VCaP (cell line): ENCODE results near the gene MOAP1.
A peak's percentile ranks its signal among the peaks of the same experiment; 100 is the strongest.
"Not testable (repeated sequence)": the region's sequence is repeated elsewhere in the genome, so short reads cannot be mapped to it uniquely, and the experiment has no call there.

Experiments used
- H3K27ac ChIP-seq: fragments of 450-650 bp; 2 replicates; pipeline ENCODE4 v1.5.1; 2017
- CTCF ChIP-seq: fragments of 450-650 bp; conservative IDR thresholded peaks from 2 replicates; pipeline ENCODE4 v1.5.1; 2017; ENCODE audit warnings: mild to moderate bottlenecking, moderate library complexity

Gene MOAP1

DNA sequence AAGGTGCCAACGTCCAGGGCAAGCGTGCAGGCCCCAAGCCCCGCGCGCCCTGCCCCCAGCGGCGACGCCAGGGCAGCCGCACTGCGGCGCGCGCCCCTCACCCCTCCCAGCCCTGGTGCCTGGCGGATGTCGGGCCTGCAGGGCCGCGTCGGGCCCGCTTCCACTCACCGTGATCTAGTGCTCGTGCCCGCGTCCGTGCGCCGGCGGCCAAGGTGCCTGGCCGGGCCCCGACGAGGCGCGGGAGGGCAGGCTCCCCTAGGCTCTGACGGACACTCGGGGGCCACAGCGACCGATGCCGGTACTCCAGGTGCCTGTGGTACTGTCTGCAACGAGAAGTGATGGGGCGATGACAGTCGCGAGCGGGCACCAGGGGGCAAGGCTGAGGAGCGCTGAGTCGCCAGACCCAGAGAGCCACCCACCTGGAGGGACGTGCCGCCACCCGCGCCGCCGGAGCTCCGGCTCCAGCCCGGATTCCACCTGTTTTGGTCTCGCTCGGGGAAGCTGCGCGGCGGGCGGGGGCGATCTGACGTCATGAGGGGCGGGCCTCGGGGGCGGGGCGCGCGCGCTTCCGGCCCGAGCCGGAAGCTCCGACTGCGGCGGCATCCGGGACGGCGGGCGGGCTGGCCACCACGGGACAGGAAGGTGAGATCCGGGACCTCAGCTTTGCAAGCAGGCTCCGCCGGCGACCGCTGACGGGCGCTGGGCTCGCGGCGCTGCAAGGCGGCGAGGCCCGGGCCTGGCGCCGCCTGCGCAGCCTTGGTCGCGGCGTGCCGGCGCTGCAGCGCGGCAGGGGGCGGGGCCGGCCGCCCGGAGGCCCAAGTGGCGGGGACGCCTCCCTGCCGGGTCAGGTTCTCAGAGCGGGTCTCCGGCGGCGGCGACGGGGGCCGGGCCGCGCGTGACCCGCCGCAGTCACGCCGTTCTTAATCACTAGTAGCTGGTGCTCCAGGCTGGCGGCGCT is at the start of gene MOAP1, which contains the start of gene LYSET:
MOAP1 (minus strand) TSS at position 507 of the 958 bp plus-strand sequence. CDS start 655 bp downstream, outside the sequence.
LYSET (plus strand) TSS at position 927 of the 958 bp plus-strand sequence. CDS start 89 bp downstream, outside the sequence.
- peak within 1 kb of the TSS; percentile 95 for H3K27ac ChIP-seq
- peak; percentile 49 for TF ChIP-seq CTCF

DNA sequence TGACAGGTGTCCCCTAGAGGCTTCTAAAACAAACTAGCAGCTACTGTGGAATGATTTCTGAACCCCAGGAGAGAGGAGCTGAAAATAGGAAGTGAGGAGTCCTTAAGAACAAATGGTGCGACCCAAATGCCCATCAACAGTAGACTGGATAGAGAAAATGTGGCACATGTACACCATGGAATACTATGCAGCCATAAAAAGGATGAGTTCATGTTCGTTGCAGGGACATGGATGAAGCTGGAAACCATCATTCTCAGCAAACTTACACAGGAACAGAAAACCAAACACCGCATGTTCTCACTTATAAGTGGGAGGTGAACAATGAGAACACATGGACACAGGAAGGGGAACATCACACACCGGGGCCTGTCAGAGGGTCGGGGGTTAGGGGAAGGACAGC is 48.4 kb upstream of the MOAP1 start:
- not testable (repeated sequence) for H3K27ac ChIP-seq

DNA sequence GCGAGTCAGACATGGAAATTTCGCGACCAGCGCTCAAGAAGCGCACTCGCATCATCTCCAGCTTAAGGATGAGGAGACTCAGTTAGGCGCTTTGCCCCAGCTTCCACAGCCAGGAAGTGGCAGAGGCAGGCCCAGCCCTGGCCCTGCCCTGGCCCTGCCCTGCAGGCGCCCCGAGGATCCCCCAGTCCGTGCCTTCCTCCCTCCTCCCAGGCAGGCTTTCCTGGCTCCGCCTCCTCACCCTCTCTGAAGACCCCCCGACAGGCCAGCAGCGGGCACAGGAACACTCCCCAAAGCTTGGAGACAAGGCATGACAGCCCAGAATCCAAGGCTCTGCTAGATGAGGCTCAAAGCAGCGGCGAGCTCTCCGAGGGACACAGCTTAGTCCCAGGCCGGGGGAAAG is 47.5 kb upstream of the MOAP1 start:
- no peak for TF ChIP-seq CTCF

DNA sequence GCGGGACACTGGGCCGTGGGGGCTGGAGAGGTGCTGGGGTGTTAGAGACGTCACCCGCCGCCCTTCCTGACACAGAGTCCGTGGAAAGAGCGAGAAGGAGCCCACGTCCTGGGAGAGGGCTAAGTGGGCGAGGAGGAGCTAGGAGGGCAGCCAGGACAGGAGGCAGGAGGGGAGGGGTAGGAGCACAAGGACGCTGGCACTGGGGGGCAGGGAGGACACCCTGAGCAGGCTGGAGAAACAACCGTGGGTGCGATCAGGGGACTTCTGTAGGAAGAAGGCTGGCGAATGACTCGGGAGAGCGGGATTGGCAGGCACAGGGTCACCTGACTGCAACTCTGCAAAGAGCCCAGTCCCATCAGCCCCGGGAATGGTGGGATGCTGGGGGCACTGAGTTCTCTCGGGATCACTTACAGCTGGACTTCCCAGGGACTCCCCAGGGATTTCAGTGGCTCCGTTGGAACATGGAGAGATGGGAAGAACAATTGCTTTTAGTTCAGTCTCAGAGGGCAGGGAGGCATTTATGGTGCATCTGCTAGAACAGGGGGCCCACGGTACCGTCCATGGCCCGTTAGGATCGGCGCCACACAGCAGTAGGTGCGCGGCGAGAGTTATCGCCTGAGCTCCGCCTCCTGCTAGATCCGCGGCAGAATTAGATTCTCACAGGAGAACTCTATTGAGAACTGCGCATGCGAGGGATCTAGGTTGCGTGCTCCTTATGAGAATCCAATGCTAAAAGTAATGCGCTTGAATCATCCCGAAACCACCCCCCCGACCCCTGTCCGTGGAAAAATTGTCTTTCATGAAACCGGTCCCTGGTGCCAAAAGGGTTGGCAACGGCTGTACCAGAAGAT is 46.7 kb upstream of the MOAP1 start:
- TF ChIP-seq CTCF: no peak
- H3K27ac ChIP-seq: peak overlapping the region; percentile 53

More for the DNA sequence above, 47.5 kb upstream of the MOAP1 start:
- peak overlapping the region; percentile 53; the same call in 1 of the 2 replicates for H3K27ac ChIP-seq

DNA sequence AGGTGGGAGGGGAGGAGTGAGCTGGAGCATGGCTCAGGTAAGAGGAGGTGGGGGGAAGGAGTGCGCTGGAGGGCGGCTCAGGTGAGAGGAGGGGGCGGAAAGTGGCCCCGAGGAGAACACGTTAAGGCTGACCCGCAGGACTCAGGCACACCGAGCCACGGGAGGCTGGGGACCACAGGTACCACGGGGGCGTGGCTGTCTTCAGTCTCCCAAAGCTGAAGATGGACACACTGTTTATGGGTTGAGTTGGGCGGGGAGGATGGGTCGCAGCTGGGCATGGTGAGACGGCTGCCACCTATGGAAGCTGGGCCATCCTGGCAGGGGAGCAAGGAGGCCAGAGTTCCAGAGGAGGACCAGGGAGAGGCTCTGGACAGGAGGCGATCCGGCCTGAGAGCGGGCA is 45.8 kb upstream of the MOAP1 start:
- H3K27ac ChIP-seq: peak overlapping the region; percentile 53; the same call in 1 of the 2 replicates
- TF ChIP-seq CTCF: no peak

- no peak overlapping the region for H3K27ac ChIP-seq
- no peak for TF ChIP-seq CTCF
Observed at GRCh38 chr14:93228550-93228949, 43.9 kb upstream of the MOAP1 start.

GRCh38 chr14:93223565-93223964 is 38.9 kb upstream of the MOAP1 start:
- TF ChIP-seq CTCF: no peak
- H3K27ac ChIP-seq: no peak overlapping the region
